Naive thymus-derived CD4-positive, alpha-beta T cell (primary cell): ENCODE data around the gene NOP9. TPM values are rescaled to one million over a fixed set of nuclear protein-coding genes. Genes with fewer than 3 reads are reported as not detected.

Source experiments
- ATAC-seq: fragments of 150-1000 bp; cut with Tn5 transposase; 2 replicates; pipeline ENCODE4 v1.10.0; 2021; ENCODE audit warnings: mild to moderate bottlenecking, moderate library complexity
- CTCF ChIA-PET: fragments of 350-600 bp; sonication (Branson Sonifier 250); formaldehyde crosslinking; loops from one replicate; lab custom pipeline; 2021; ENCODE audit warnings: antibody characterized with exemption; lab: Charles Lee
- POLR2A ChIA-PET: fragments of 350-600 bp; sonication (Branson Sonifier 250); formaldehyde crosslinking; loops from one replicate; lab custom pipeline; 2021; ENCODE audit warnings: antibody characterized with exemption, inconsistent platforms; lab: Charles Lee
- DNase-seq, 9 donors: peaks; one replicate each; pipeline versions ENCODE4 v3.0.0 to v3.0.0-alpha.2; 2020 to 2022; ENCODE audit warnings: mixed read lengths in 1 of 9
- H3K27ac ChIP-seq: one replicate; pipeline ENCODE4 v1.7.0; 2013; ENCODE audit warnings: mild to moderate bottlenecking, low read depth, low read length, moderate library complexity
- H3K27me3 ChIP-seq, 2 donors: one replicate each; pipeline ENCODE4 v1.7.0; 2013; ENCODE audit warnings: low read length in 2 of 2, mild to moderate bottlenecking in 2 of 2, moderate library complexity in 2 of 2; ENCODE audit not compliant: control insufficient read depth in 2 of 2, insufficient read depth in 2 of 2
- H3K36me3 ChIP-seq, 3 experiments: 1 replicate in 2 of 3; 2 replicates in 1 of 3; pipeline ENCODE4 v1.7.0; 2013; ENCODE audit warnings: low read length in 3 of 3, mild to moderate bottlenecking in 3 of 3, moderate library complexity in 1 of 3; ENCODE audit not compliant: insufficient read depth in 3 of 3, control insufficient read depth in 2 of 3
- H3K4me1 ChIP-seq, 2 donors: one replicate each; pipeline ENCODE4 v1.7.0; 2013; ENCODE audit warnings: low read length in 2 of 2, mild to moderate bottlenecking in 2 of 2, moderate library complexity in 1 of 2; ENCODE audit not compliant: control insufficient read depth in 2 of 2, insufficient read depth in 2 of 2
- H3K4me3 ChIP-seq: 2 replicates; pipeline ENCODE4 v1.7.0; 2013; ENCODE audit warnings: mild to moderate bottlenecking, low read length
- H3K9me3 ChIP-seq, 3 experiments: 1 replicate in 2 of 3; 2 replicates in 1 of 3; pipeline ENCODE4 v1.7.0; 2013; ENCODE audit warnings: low read length in 3 of 3; ENCODE audit not compliant: control insufficient read depth in 2 of 3
- H3K27ac Mint-ChIP-seq, 9 donors: one replicate each; pipeline ENCODE4 v1.8.0; 2020 to 2022; ENCODE audit warnings: mixed read lengths in 9 of 9, mild to moderate bottlenecking in 8 of 9, moderate library complexity in 5 of 9, inconsistent platforms in 2 of 9
- H3K27me3 Mint-ChIP-seq, 5 donors: one replicate each; pipeline ENCODE4 v1.8.0; 2021 to 2022; ENCODE audit warnings: mixed read lengths in 5 of 5, mild to moderate bottlenecking in 1 of 5
- H3K36me3 Mint-ChIP-seq, 5 donors: one replicate each; pipeline ENCODE4 v1.8.0; 2020 to 2022; ENCODE audit warnings: mixed read lengths in 5 of 5, mild to moderate bottlenecking in 3 of 5, inconsistent platforms in 1 of 5
- H3K4me1 Mint-ChIP-seq, 7 donors: one replicate each; pipeline ENCODE4 v1.8.0; 2020 to 2022; ENCODE audit warnings: mixed read lengths in 7 of 7, mild to moderate bottlenecking in 3 of 7, inconsistent platforms in 1 of 7
- H3K4me3 Mint-ChIP-seq, 10 donors: one replicate each; pipeline ENCODE4 v1.8.0; 2020 to 2022; ENCODE audit warnings: mild to moderate bottlenecking in 10 of 10, mixed read lengths in 10 of 10, moderate library complexity in 6 of 10, inconsistent platforms in 2 of 10
- H3K9me3 Mint-ChIP-seq, 11 donors: one replicate each; pipeline ENCODE4 v1.8.0; 2020 to 2022; ENCODE audit warnings: mixed read lengths in 11 of 11, mild to moderate bottlenecking in 4 of 11, inconsistent platforms in 1 of 11, moderate library complexity in 1 of 11
- intact Hi-C, 2 donors: fragments of 100-400 bp; cut with micrococcal nuclease; formaldehyde crosslinking; loops; one replicate each; pipeline ENCODE4 v1.15.1; 2023
- polyA plus RNA-seq, 2 donors: library from polyadenylated mRNA; unstranded; fragments of 300-500 nt; fragmentation: Illumina TruSeq; gene quantifications; one replicate each; pipeline ENCODE4 v1.2.3, GENCODE V29; 2021
- total RNA-seq, 6 experiments: library from RNA in 5 of 6; stranded (reverse) in 5 of 6; gene quantifications; 1 replicate in 5 of 6; 2 replicates in 1 of 6; pipeline ENCODE4 v1.2.3 and lab custom pipeline; 2021 to 2026

NOP9 gene
- total and polyA plus RNA-seq, 7 experiments from 2014 or later: 1.7 to 39.5 (median 23.9) TPM

DNA sequence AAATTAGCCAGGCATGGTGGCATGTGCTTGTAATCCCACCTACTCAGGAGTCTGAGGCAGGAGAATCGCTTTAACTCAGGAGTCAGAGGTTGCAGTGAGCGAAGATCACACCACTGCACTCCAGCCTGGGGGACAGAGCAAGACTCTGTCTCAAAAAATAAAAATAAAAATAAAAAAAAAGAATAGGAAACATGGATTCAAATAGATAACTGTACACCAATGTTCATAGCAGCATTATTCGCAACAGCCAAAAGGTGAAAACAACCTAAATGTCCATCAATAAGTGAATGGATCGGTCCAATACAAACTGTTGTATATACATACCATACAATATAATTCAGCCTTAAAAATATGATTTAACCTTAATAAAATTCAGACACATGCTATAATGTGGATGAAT, 43.2 kb downstream of the NOP9 start:
- peaks cover 10 to 49% (median 11%) of the 10 kb centered on the region in 5 donors for H3K27me3 Mint-ChIP-seq
- peaks cover 13 to 15% of the 10 kb centered on the region in 2 donors for H3K4me1 ChIP-seq
- ATAC-seq (no peak), DNase-seq (no peak)
- H3K4me1 Mint-ChIP-seq: peaks cover 16 to 24% (median 19%) of the 10 kb centered on the region in 7 donors
- H3K27ac ChIP-seq: no peak overlapping the region
- no peaks in the 10 kb centered on the region for H3K9me3 ChIP-seq
- H3K27me3 ChIP-seq: no peaks in the 10 kb centered on the region
- intact Hi-C loops: no loop called here
- peaks cover 0 to 8% (median 0%) of the 10 kb centered on the region in 3 experiments for H3K36me3 ChIP-seq
- no peak overlapping the region for H3K4me3 Mint-ChIP-seq
- peaks cover 0 to 7% (median 0%) of the 10 kb centered on the region in 5 donors for H3K36me3 Mint-ChIP-seq
- no peak overlapping the region for H3K4me3 ChIP-seq
- H3K27ac Mint-ChIP-seq: no peak overlapping the region
- POLR2A ChIA-PET: interaction anchor here (16.5 kb wide), 1 partner anchor 88 kb away, joined by 293 read pairs; the partner anchor contains the start of genes CBLN3 and KHNYN
- CTCF ChIA-PET: no interaction called here
- H3K9me3 Mint-ChIP-seq: no peaks in the 10 kb centered on the region

- peaks cover 7 to 8% of the 10 kb centered on the region in 2 donors for H3K4me1 ChIP-seq
- intact Hi-C loops: no loop called here
- no peak for ATAC-seq
- no peaks in the 10 kb centered on the region for H3K36me3 ChIP-seq
- no peak overlapping the region for H3K4me3 Mint-ChIP-seq
- no peak for DNase-seq
- no peak overlapping the region for H3K4me3 ChIP-seq
- H3K27ac Mint-ChIP-seq: no peak overlapping the region
- CTCF ChIA-PET: no interaction called here
- POLR2A ChIA-PET: interaction anchor here (0.7 to 1.0 kb wide), 2 partner anchors 15 to 98 kb away, joined by 3 read pairs; partner anchors contain the start of gene SDR39U1
- no peaks in the 10 kb centered on the region for H3K36me3 Mint-ChIP-seq
- no peaks in the 10 kb centered on the region for H3K27me3 ChIP-seq
- H3K27me3 Mint-ChIP-seq: peaks cover 10 to 56% (median 11%) of the 10 kb centered on the region in 5 donors
- no peaks in the 10 kb centered on the region for H3K9me3 ChIP-seq
- H3K4me1 Mint-ChIP-seq: peaks cover 7 to 13% (median 10%) of the 10 kb centered on the region in 7 donors
- no peaks in the 10 kb centered on the region for H3K9me3 Mint-ChIP-seq
- H3K27ac ChIP-seq: no peak overlapping the region
Observed at GRCh38 chr14:24343795-24344660, 44.4 kb downstream of the NOP9 start.

- Histone ChIP-seq H3K27me3 (peaks cover 0 to 4% of the 10 kb centered on the region in 2 donors), H3K36me3 (no peaks in the 10 kb centered on the region), H3K4me3 (no peak overlapping the region), H3K9me3 (no peaks in the 10 kb centered on the region), H3K27ac (no peak overlapping the region), H3K4me1 (no peaks in the 10 kb centered on the region)
- Mint-ChIP-seq H3K36me3 (no peaks in the 10 kb centered on the region), H3K4me1 (peaks cover 0 to 3% (median 0%) of the 10 kb centered on the region in 7 donors), H3K27me3 (peaks cover 33 to 74% (median 40%) of the 10 kb centered on the region in 5 donors), H3K9me3 (no peaks in the 10 kb centered on the region), H3K27ac (no peak overlapping the region), H3K4me3 (no peak overlapping the region)
- intact Hi-C loops: no loop called here
- no peak for DNase-seq
- POLR2A ChIA-PET: interaction anchor here (0.6 kb wide), 1 partner anchor 96 kb away, joined by 5 read pairs; the partner anchor contains the start of gene SDR39U1
- no peak for ATAC-seq
- CTCF ChIA-PET: interaction anchor here (0.8 to 1.0 kb wide), 2 partner anchors 11 to 14 kb away, joined by 3 read pairs; no protein-coding TSS in a partner anchor
Observed at GRCh38 chr14:24347134-24347533, 47.5 kb downstream of the NOP9 start.

GRCh38 chr14:24348186-24348585, 48.5 kb downstream of the NOP9 start:
- POLR2A ChIA-PET: interaction anchor here (0.6 to 1.2 kb wide), 2 partner anchors 9 to 49 kb away, joined by 3 to 10 read pairs; partner anchors contain the start of genes DHRS1 and NOP9
- Histone ChIP-seq H3K27me3 (peaks cover 0 to 7% of the 10 kb centered on the region in 2 donors), H3K4me3 (no peak overlapping the region), H3K36me3 (no peaks in the 10 kb centered on the region), H3K9me3 (no peaks in the 10 kb centered on the region), H3K4me1 (no peaks in the 10 kb centered on the region), H3K27ac (no peak overlapping the region)
- H3K9me3 Mint-ChIP-seq: no peaks in the 10 kb centered on the region
- CTCF ChIA-PET: interaction anchor here (0.6 to 0.7 kb wide), 4 partner anchors 10 to 83 kb away, joined by 3 to 6 read pairs (median 4); no protein-coding TSS in a partner anchor
- intact Hi-C loops: no loop called here
- H3K36me3 Mint-ChIP-seq: no peaks in the 10 kb centered on the region
- no peak for ATAC-seq
- no peak overlapping the region for H3K27ac Mint-ChIP-seq
- H3K4me1 Mint-ChIP-seq: peaks cover 0 to 3% (median 0%) of the 10 kb centered on the region in 7 donors
- no peak overlapping the region for H3K4me3 Mint-ChIP-seq
- DNase-seq: no peak
- H3K27me3 Mint-ChIP-seq: peaks cover 35 to 73% (median 50%) of the 10 kb centered on the region in 5 donors

- peaks cover 0 to 2% (median 0%) of the 10 kb centered on the region in 7 donors for H3K4me1 Mint-ChIP-seq
- POLR2A ChIA-PET: interaction anchor here (1.0 kb wide), 1 partner anchor 18 kb away, joined by 3 read pairs; no protein-coding TSS in a partner anchor
- H3K9me3 Mint-ChIP-seq: no peaks in the 10 kb centered on the region
- Histone ChIP-seq H3K36me3 (no peaks in the 10 kb centered on the region), H3K27ac (no peak overlapping the region), H3K4me3 (no peak overlapping the region), H3K27me3 (peaks cover 0 to 7% of the 10 kb centered on the region in 2 donors), H3K4me1 (no peaks in the 10 kb centered on the region), H3K9me3 (no peaks in the 10 kb centered on the region)
- intact Hi-C loops: no loop called here
- H3K4me3 Mint-ChIP-seq: no peak overlapping the region
- ATAC-seq: no peak
- peaks cover 43 to 73% (median 50%) of the 10 kb centered on the region in 5 donors for H3K27me3 Mint-ChIP-seq
- DNase-seq: no peak
- no peak overlapping the region for H3K27ac Mint-ChIP-seq
- no peaks in the 10 kb centered on the region for H3K36me3 Mint-ChIP-seq
- CTCF ChIA-PET: no interaction called here
Observed at GRCh38 chr14:24349742-24350141, 50.1 kb downstream of the NOP9 start.

- H3K36me3 ChIP-seq: no peaks in the 10 kb centered on the region
- no peaks in the 10 kb centered on the region for H3K4me1 ChIP-seq
- Mint-ChIP-seq H3K27me3 (peaks cover 34 to 60% (median 45%) of the 10 kb centered on the region in 5 donors), H3K36me3 (no peaks in the 10 kb centered on the region), H3K4me1 (peaks cover 0 to 2% (median 0%) of the 10 kb centered on the region in 7 donors), H3K27ac (no peak overlapping the region), H3K4me3 (no peak overlapping the region), H3K9me3 (no peaks in the 10 kb centered on the region)
- ChIA-PET CTCF (interaction anchor here (0.5 kb wide), 1 partner anchor 89 kb away, joined by 3 read pairs; no protein-coding TSS in a partner anchor), POLR2A (interaction anchor here (1.4 kb wide), 1 partner anchor 75 kb away, joined by 3 read pairs; no protein-coding TSS in a partner anchor)
- intact Hi-C loops: no loop called here
- peaks cover 0 to 7% of the 10 kb centered on the region in 2 donors for H3K27me3 ChIP-seq
- no peak for ATAC-seq
- no peaks in the 10 kb centered on the region for H3K9me3 ChIP-seq
- DNase-seq: no peak
- no peak overlapping the region for H3K4me3 ChIP-seq
- H3K27ac ChIP-seq: no peak overlapping the region
Observed at GRCh38 chr14:24351517-24351916, 51.9 kb downstream of the NOP9 start.
